Calu3 (cell line): ENCODE results near the gene KIF5A. TPM values are rescaled to one million over a fixed set of nuclear protein-coding genes. Genes with fewer than 3 reads are reported as not detected.

Experiments used
- BruUV-seq: library from RNA; stranded (reverse); fragments of 400-500 nt; replicated peaks from 2 replicates; lab custom pipeline; 2021; lab: Mats Ljungman, UMichigan
- CTCF ChIA-PET: fragments of 300-600 bp; sonication (Branson Sonifier 250); formaldehyde crosslinking; loops from one replicate; lab custom pipeline; 2022; ENCODE audit warnings: antibody characterized with exemption; lab: Charles Lee
- DNase-seq: peaks from one replicate; pipeline ENCODE4 v3.0.0; 2022
- H3K27ac Mint-ChIP-seq: one replicate; pipeline ENCODE4 v1.8.0; 2022; ENCODE audit warnings: mixed read lengths; ENCODE audit not compliant: unreplicated experiment
- H3K27me3 Mint-ChIP-seq: one replicate; pipeline ENCODE4 v1.8.0; 2022; ENCODE audit warnings: mixed read lengths; ENCODE audit not compliant: unreplicated experiment
- H3K36me3 Mint-ChIP-seq: one replicate; pipeline ENCODE4 v1.8.0; 2022; ENCODE audit warnings: mild to moderate bottlenecking, moderate library complexity, mixed read lengths; ENCODE audit not compliant: insufficient read depth, unreplicated experiment
- H3K4me1 Mint-ChIP-seq: one replicate; pipeline ENCODE4 v1.8.0; 2022; ENCODE audit warnings: mild to moderate bottlenecking, low read depth, mixed read lengths; ENCODE audit not compliant: unreplicated experiment
- H3K4me3 Mint-ChIP-seq: one replicate; pipeline ENCODE4 v1.8.0; 2022; ENCODE audit warnings: mild to moderate bottlenecking, low read depth, moderate library complexity, mixed read lengths; ENCODE audit not compliant: unreplicated experiment
- H3K9me3 Mint-ChIP-seq: one replicate; pipeline ENCODE4 v1.8.0; 2022; ENCODE audit warnings: low read depth, mixed read lengths; ENCODE audit not compliant: unreplicated experiment
- CTCF ChIP-seq: fragments of 200-600 bp; IDR thresholded peaks from one replicate; pipeline ENCODE4 v1.8.0; 2022; ENCODE audit warnings: antibody characterized with exemption; ENCODE audit not compliant: unreplicated experiment
- intact Hi-C: fragments of 100-400 bp; cut with micrococcal nuclease; formaldehyde crosslinking; loops from one replicate; pipeline ENCODE4 v1.10.0; 2022; ENCODE audit not compliant: unreplicated experiment
- total RNA-seq: library from RNA; stranded (reverse); gene quantifications from 2 replicates; pipeline ENCODE4 v1.2.3, GENCODE V29; 2022

The KIF5A gene
- total RNA-seq, 1 experiment from 2014 or later: not detected

DNA sequence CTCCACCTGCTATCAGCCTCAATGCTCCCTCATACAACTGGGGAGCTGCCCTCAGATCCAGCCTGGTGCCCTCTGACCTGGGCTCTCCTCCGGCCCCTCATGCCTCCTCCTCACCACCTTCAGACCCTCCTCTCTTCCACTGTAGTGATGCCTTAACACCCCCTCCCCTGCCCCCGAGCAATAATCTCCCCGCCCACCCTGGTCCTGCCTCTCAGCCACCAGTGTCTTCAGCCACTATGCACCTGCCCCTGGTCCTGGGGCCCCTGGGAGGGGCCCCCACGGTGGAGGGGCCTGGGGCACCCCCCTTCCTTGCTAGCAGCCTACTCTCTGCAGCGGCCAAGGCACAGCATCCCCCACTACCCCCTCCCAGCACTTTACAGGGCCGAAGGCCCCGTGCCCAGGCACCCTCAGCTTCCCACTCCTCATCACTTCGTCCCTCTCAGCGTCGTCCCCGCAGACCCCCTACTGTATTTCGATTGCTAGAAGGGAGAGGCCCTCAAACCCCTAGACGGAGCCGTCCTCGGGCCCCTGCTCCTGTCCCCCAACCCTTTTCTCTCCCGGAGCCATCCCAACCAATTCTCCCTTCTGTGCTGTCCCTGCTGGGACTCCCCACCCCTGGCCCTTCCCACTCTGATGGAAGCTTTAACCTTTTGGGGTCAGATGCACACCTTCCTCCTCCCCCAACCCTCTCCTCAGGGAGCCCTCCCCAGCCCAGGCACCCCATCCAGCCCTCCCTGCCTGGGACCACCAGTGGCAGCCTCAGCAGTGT lies 24.0 kb upstream of the KIF5A start:
- H3K9me3 Mint-ChIP-seq: no peaks in the 10 kb centered on the region
- CTCF ChIA-PET: no interaction called here
- no peak overlapping the region for H3K4me3 Mint-ChIP-seq
- intact Hi-C loops: no loop called here
- no peaks in the 10 kb centered on the region for H3K27me3 Mint-ChIP-seq
- peak overlapping the region; percentile 10 for H3K27ac Mint-ChIP-seq
- BruUV-seq: no TSS peak
- H3K4me1 Mint-ChIP-seq: peaks cover 29% of the 10 kb centered on the region
- H3K36me3 Mint-ChIP-seq: peaks cover 99% of the 10 kb centered on the region
- TF ChIP-seq CTCF: no peak
- DNase-seq: no peak

DNA sequence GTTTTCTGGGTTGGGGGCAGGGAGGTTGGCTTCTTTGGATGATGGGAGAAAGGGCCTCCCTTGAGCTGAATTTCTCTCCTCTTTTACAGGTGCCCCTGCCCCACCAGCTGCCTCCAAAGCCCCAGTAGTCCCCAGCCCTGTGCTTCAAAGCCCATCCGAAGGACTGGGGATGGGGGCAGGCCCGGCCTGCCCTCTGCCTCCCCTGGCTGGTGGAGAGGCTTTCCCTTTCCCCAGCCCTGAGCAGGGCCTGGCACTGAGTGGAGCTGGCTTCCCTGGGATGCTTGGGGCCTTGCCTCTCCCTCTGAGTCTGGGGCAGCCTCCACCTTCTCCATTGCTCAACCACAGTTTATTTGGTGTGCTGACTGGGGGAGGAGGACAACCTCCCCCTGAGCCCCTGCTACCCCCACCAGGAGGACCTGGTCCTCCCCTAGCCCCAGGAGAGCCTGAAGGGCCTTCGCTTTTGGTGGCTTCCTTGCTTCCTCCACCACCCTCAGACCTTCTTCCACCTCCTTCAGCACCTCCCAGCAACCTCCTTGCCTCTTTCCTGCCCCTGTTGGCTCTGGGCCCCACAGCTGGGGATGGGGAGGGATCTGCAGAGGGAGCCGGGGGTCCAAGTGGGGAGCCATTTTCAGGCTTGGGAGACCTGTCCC lies 23.2 kb upstream of the KIF5A start:
- Mint-ChIP-seq H3K9me3 (no peaks in the 10 kb centered on the region), H3K36me3 (peaks cover 99% of the 10 kb centered on the region), H3K27ac (no peak overlapping the region), H3K4me1 (peaks cover 21% of the 10 kb centered on the region), H3K4me3 (no peak overlapping the region), H3K27me3 (no peaks in the 10 kb centered on the region)
- no peak for TF ChIP-seq CTCF
- no peak for DNase-seq
- TSS peak; percentile 2 for BruUV-seq
- CTCF ChIA-PET: interaction anchor here (0.6 kb wide), 2 partner anchors 258 to 834 kb away, joined by 3 to 6 read pairs; no protein-coding TSS in a partner anchor
- intact Hi-C loops: no loop called here

GRCh38 chr12:57527184-57527583 lies 22.7 kb upstream of the KIF5A start:
- no peak for TF ChIP-seq CTCF
- intact Hi-C loops: no loop called here
- peak overlapping the region; percentile 23 for H3K27ac Mint-ChIP-seq
- H3K27me3 Mint-ChIP-seq: no peaks in the 10 kb centered on the region
- no peak overlapping the region for H3K4me3 Mint-ChIP-seq
- H3K36me3 Mint-ChIP-seq: peaks cover 99% of the 10 kb centered on the region
- CTCF ChIA-PET: no interaction called here
- DNase-seq: no peak
- H3K4me1 Mint-ChIP-seq: peaks cover 15% of the 10 kb centered on the region
- H3K9me3 Mint-ChIP-seq: no peaks in the 10 kb centered on the region
- no TSS peak for BruUV-seq

GRCh38 chr12:57528176-57528575 lies 21.7 kb upstream of the KIF5A start:
- no peak for TF ChIP-seq CTCF
- Mint-ChIP-seq H3K4me1 (peaks cover 15% of the 10 kb centered on the region), H3K4me3 (no peak overlapping the region), H3K27me3 (no peaks in the 10 kb centered on the region), H3K27ac (no peak overlapping the region), H3K36me3 (peaks cover 90% of the 10 kb centered on the region), H3K9me3 (no peaks in the 10 kb centered on the region)
- CTCF ChIA-PET: no interaction called here
- DNase-seq: no peak
- BruUV-seq: no TSS peak
- intact Hi-C loops: no loop called here
